Calu3 (cell line): Measurements from ENCODE around the gene DMPK. TPM values are rescaled to one million over a fixed set of nuclear protein-coding genes. Genes with fewer than 3 reads are reported as not detected.

Experiments used
- BruUV-seq: library from RNA; stranded (reverse); fragments of 400-500 nt; replicated peaks from 2 replicates; lab custom pipeline; 2021; lab: Mats Ljungman, UMichigan
- CTCF ChIA-PET: fragments of 300-600 bp; sonication (Branson Sonifier 250); formaldehyde crosslinking; loops from one replicate; lab custom pipeline; 2022; ENCODE audit warnings: antibody characterized with exemption; lab: Charles Lee
- DNase-seq: peaks from one replicate; pipeline ENCODE4 v3.0.0; 2022
- H3K27ac Mint-ChIP-seq: one replicate; pipeline ENCODE4 v1.8.0; 2022; ENCODE audit warnings: mixed read lengths; ENCODE audit not compliant: unreplicated experiment
- H3K27me3 Mint-ChIP-seq: one replicate; pipeline ENCODE4 v1.8.0; 2022; ENCODE audit warnings: mixed read lengths; ENCODE audit not compliant: unreplicated experiment
- H3K36me3 Mint-ChIP-seq: one replicate; pipeline ENCODE4 v1.8.0; 2022; ENCODE audit warnings: mild to moderate bottlenecking, moderate library complexity, mixed read lengths; ENCODE audit not compliant: insufficient read depth, unreplicated experiment
- H3K4me1 Mint-ChIP-seq: one replicate; pipeline ENCODE4 v1.8.0; 2022; ENCODE audit warnings: mild to moderate bottlenecking, low read depth, mixed read lengths; ENCODE audit not compliant: unreplicated experiment
- H3K4me3 Mint-ChIP-seq: one replicate; pipeline ENCODE4 v1.8.0; 2022; ENCODE audit warnings: mild to moderate bottlenecking, low read depth, moderate library complexity, mixed read lengths; ENCODE audit not compliant: unreplicated experiment
- H3K9me3 Mint-ChIP-seq: one replicate; pipeline ENCODE4 v1.8.0; 2022; ENCODE audit warnings: low read depth, mixed read lengths; ENCODE audit not compliant: unreplicated experiment
- intact Hi-C: fragments of 100-400 bp; cut with micrococcal nuclease; formaldehyde crosslinking; loops from one replicate; pipeline ENCODE4 v1.10.0; 2022; ENCODE audit not compliant: unreplicated experiment
- total RNA-seq: library from RNA; stranded (reverse); gene quantifications from 2 replicates; pipeline ENCODE4 v1.2.3, GENCODE V29; 2022
- TF ChIP-seq, protein P1 (sequence below): fragments of 200-600 bp; IDR thresholded peaks from one replicate; pipeline ENCODE4 v1.8.0; 2022; ENCODE audit warnings: antibody characterized with exemption; ENCODE audit not compliant: unreplicated experiment

The DMPK gene
- total RNA-seq, 1 experiment from 2014 or later, result 70.8 TPM

DNA sequence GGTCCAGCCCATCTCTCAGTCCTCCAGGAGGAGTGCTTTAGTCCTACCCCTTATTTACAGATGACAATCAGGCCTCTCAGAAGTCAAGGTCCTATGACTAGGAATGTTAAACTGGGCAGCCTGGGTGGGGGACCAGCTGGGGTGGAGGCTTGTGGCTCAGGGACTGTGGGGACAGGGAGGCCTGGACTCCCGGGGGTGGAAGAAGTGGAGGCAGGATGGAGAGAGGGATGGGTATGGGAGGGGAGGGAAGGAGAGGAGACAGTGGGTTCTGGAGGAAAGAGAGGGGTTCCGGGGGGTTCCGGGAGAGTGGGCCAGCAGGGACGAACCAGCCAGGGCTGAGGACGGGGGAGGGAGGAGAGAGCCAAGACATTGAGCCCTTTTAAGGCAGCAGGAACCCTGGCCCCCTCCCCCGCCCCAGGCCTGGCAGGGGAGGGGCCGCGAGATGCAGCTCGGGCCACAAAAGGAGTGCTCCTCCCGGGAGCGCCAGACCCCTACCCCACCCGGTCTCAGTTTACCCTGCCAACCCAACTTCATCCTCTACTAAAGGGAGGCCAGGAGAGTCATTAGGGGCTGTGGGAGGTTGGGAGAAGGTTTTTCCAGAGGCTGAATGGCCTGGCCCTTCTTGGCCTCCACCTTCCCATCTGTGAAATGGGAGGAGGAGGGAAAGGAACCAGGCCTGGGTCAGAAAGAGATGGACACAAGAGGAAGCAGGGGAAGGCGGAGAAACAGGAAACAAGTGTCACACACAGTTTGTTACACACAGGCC lies 1.7 kb downstream of the DMPK start:
- H3K27ac Mint-ChIP-seq, result peak overlapping the region; percentile 12
- H3K27me3 Mint-ChIP-seq, result no peaks in the 10 kb centered on the region
- intact Hi-C loops, result no loop called here
- H3K4me1 Mint-ChIP-seq, result peaks cover 17% of the 10 kb centered on the region
- H3K36me3 Mint-ChIP-seq, result peaks cover 62% of the 10 kb centered on the region
- H3K4me3 Mint-ChIP-seq, result no peak overlapping the region
- CTCF ChIA-PET, result interaction anchor here (0.6 to 3.4 kb wide), 3 partner anchors 8 to 224 kb away, joined by 3 to 17 read pairs (median 8); partner anchors contain the start of gene SIX5
- DNase-seq, result no peak
- BruUV-seq, result no TSS peak
- no peaks in the 10 kb centered on the region for H3K9me3 Mint-ChIP-seq
- TF ChIP-seq, protein P1, sequence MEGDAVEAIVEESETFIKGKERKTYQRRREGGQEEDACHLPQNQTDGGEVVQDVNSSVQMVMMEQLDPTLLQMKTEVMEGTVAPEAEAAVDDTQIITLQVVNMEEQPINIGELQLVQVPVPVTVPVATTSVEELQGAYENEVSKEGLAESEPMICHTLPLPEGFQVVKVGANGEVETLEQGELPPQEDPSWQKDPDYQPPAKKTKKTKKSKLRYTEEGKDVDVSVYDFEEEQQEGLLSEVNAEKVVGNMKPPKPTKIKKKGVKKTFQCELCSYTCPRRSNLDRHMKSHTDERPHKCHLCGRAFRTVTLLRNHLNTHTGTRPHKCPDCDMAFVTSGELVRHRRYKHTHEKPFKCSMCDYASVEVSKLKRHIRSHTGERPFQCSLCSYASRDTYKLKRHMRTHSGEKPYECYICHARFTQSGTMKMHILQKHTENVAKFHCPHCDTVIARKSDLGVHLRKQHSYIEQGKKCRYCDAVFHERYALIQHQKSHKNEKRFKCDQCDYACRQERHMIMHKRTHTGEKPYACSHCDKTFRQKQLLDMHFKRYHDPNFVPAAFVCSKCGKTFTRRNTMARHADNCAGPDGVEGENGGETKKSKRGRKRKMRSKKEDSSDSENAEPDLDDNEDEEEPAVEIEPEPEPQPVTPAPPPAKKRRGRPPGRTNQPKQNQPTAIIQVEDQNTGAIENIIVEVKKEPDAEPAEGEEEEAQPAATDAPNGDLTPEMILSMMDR, result no peak

DNA sequence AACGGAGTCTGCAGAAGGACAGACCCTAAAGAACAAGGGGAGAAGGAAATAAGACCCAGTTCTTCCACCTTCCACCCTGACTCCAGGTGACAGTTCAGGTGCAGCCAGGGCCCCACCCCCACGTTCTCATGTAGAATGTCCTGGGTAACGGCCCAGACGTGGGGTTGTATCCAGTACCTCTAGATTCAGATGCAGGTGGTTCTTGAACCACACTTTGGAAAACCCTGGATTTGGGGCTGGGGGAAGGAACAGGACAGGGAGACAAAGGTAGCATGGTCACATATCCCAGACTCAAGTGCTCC lies 2.2 kb downstream of the DMPK start:
- Mint-ChIP-seq H3K27me3 (no peaks in the 10 kb centered on the region), H3K9me3 (no peaks in the 10 kb centered on the region), H3K36me3 (peaks cover 58% of the 10 kb centered on the region), H3K4me1 (peaks cover 17% of the 10 kb centered on the region), H3K4me3 (no peak overlapping the region), H3K27ac (peak overlapping the region; percentile 18)
- TF ChIP-seq, protein P1, result no peak
- DNase-seq, result no peak
- CTCF ChIA-PET, result no interaction called here
- no TSS peak for BruUV-seq
- intact Hi-C loops, result no loop called here

DNA sequence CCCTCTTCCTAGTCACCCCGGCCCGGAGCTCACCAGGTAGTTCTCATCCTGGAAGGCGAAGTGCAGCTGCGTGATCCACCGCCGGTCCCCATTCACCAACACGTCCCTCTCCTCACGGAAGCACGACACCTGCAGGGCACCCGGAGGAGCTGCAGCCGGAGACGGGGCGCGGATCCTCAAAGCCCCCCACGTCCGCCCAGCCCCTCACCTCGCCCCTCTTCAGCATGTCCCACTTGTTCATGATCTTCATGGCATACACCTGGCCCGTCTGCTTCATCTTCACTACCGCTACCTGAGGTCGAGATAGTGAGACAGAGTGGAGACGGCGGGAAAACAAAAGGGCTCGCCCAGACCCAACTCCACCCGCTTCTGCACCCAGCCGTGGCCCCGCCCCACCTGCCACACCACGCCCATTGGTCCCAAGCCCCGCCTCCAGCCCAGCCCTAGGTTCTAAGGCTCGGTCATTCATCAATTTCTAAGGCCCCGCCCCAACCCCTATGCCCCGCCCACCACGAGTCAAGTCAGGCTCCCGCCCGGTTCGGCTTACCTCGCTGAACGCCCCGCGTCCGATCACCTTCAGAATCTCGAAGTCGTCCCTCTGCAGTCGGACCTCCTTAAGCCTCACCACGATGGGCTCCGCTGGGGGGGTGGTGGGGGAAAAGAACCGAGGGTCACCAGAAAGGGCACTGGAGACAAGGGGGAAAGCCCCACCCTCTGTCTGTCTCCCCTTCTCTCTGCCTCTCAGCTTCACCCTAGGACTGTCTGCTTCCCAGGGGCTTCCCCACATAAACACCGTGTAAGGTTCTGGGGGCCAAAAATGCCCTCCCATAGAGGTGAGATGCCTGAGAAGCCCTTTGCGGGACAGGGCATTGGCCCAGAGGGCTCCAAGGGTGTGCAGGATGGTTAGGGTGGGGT lies 2.8 kb downstream of the DMPK start:
- TF ChIP-seq, protein P1, result no peak
- BruUV-seq, result no TSS peak
- Mint-ChIP-seq H3K9me3 (no peaks in the 10 kb centered on the region), H3K27me3 (no peaks in the 10 kb centered on the region), H3K4me1 (peaks cover 17% of the 10 kb centered on the region), H3K4me3 (no peak overlapping the region), H3K27ac (peak overlapping the region; percentile 18), H3K36me3 (peaks cover 63% of the 10 kb centered on the region)
- CTCF ChIA-PET, result interaction anchor here (0.7 kb wide), 1 partner anchor 13 kb away, joined by 4 read pairs; the partner anchor contains the start of gene DMWD
- intact Hi-C loops, result no loop called here
- DNase-seq, result peak; percentile 41

DNA sequence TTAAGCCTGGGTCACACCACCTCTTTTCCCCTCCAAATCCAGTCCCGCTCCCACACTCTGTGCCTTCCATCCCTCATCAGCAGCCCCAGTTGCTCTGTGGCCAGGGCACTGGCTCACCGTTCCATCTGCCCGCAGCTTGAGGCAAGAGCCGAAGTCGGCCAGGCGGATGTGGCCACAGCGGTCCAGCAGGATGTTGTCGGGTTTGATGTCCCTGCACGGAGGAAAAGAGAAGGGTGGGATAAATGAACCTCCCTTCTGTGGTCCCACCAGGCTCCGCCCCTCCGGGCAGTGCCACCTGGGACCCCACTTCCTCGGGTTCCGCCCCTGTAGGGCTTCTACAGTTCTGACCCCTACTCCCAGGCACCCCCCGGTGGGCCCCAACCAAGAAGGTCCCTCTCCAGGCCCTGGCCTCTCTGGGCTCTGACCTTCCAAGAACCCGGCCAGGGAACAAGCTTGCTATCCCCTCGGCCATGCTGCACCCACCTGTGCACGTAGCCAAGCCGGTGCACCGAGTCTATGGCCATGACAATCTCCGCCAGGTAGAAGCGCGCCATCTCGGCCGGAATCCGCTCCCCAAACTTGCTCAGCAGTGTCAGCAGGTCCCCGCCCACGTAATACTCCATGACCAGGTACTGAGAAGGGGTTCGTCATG lies 4.2 kb downstream of the DMPK start:
- intact Hi-C loops, result no loop called here
- H3K27ac Mint-ChIP-seq, result no peak overlapping the region
- no peaks in the 10 kb centered on the region for H3K27me3 Mint-ChIP-seq
- no peak overlapping the region for H3K4me3 Mint-ChIP-seq
- no peaks in the 10 kb centered on the region for H3K9me3 Mint-ChIP-seq
- H3K4me1 Mint-ChIP-seq, result peaks cover 17% of the 10 kb centered on the region
- H3K36me3 Mint-ChIP-seq, result peaks cover 64% of the 10 kb centered on the region
- CTCF ChIA-PET, result no interaction called here
- TF ChIP-seq, protein P1, result no peak
- no TSS peak for BruUV-seq
- DNase-seq, result no peak
